Small intestine (tissue), 7 donors: ENCODE measurements around the gene GRAMD1B. TPM values are rescaled to one million over a fixed set of nuclear protein-coding genes. Genes with fewer than 3 reads are reported as not detected.

Experiments
- DNase-seq, 2 donors: peaks; one replicate each; pipeline versions ENCODE4 v3.0.0 to v3.0.0-alpha.2; 2013
- FAIRE-seq: peaks from 2 replicates; lab custom pipeline; 2012; peaks lifted over from hg19 to GRCh38; lab: Jason Lieb, UNC
- H3K27ac ChIP-seq, 3 donors: one replicate each; pipeline ENCODE4 v1.5.1; 2013; ENCODE audit warnings: low read length in 2 of 3, mild to moderate bottlenecking in 2 of 3, control low read depth in 1 of 3, inconsistent platforms in 1 of 3, low read depth in 1 of 3, moderate library complexity in 1 of 3
- H3K27me3 ChIP-seq, 3 donors: one replicate each; pipeline ENCODE4 v1.6.1; 2013; ENCODE audit warnings: low read length in 3 of 3, inconsistent platforms in 1 of 3; ENCODE audit not compliant: control insufficient read depth in 3 of 3, insufficient read depth in 3 of 3
- H3K36me3 ChIP-seq, 3 donors: one replicate each; pipeline ENCODE4 v1.6.1; 2013; ENCODE audit warnings: low read length in 3 of 3, inconsistent platforms in 1 of 3, low read depth in 1 of 3, mild to moderate bottlenecking in 1 of 3, moderate library complexity in 1 of 3; ENCODE audit not compliant: control insufficient read depth in 3 of 3, insufficient read depth in 2 of 3
- H3K4me1 ChIP-seq, 3 donors: one replicate each; pipeline ENCODE4 v1.6.1; 2013; ENCODE audit warnings: low read length in 2 of 3, inconsistent platforms in 1 of 3, low read depth in 1 of 3, mild to moderate bottlenecking in 1 of 3, moderate library complexity in 1 of 3; ENCODE audit not compliant: control insufficient read depth in 3 of 3, insufficient read depth in 2 of 3
- H3K4me3 ChIP-seq, 3 donors: one replicate each; pipeline ENCODE4 v1.5.1; 2013; ENCODE audit warnings: low read length in 3 of 3, control low read depth in 1 of 3, inconsistent platforms in 1 of 3, low read depth in 1 of 3, mild to moderate bottlenecking in 1 of 3, moderate library complexity in 1 of 3
- H3K9me3 ChIP-seq, 2 donors: one replicate each; pipeline ENCODE4 v1.6.1; 2013; ENCODE audit warnings: low read depth in 1 of 2, low read length in 1 of 2; ENCODE audit not compliant: control insufficient read depth in 2 of 2, insufficient read depth in 1 of 2
- WGBS, 3 donors: extraction: QIAGEN DNeasy Blood & Tissue Kit; methylation state at CpG; one replicate each; pipeline ENCODE4 v1.1.7; 2013; 5-methylcytosine and 5-hydroxymethylcytosine counted together
- polyA plus RNA-seq, 4 donors: library from polyadenylated mRNA; stranded (reverse) in 3 of 4; unstranded in 1 of 4; fragments of 200-250 nt in 3 of 4; fragments of 120-200 nt in 1 of 4; gene quantifications; one replicate each; pipeline versions ENCODE4 v1.2.1 to v1.2.3, GENCODE V29; 2013
- donor health status: healthy with polysubstance abuse.
- donor health status: control.
- donor health status: control.
- donor health status: Bipolar disorder and iron deficiency.
- donor health status: healthy.

The GRAMD1B gene
- polyA plus RNA-seq, 4 donors, result 37.8 to 75.6 (median 57.7) TPM

GRCh38 chr11:123597859-123598258, 167.8 kb downstream of the GRAMD1B start:
- H3K36me3 ChIP-seq, result peaks cover 5 to 69% (median 55%) of the 10 kb centered on the region in 3 donors
- H3K27me3 ChIP-seq, result no peaks in the 10 kb centered on the region
- FAIRE-seq (no peak), DNase-seq (no peak)
- no peaks in the 10 kb centered on the region for H3K9me3 ChIP-seq
- 95 to 97% (median 96%) methylated on average over 2 of the region's 2 CpGs for WGBS, 3 donors
- no peak overlapping the region for H3K4me3 ChIP-seq
- H3K27ac ChIP-seq, result no peak overlapping the region
- peaks cover 0 to 7% (median 0%) of the 10 kb centered on the region in 3 donors for H3K4me1 ChIP-seq

GRCh38 chr11:123601136-123601535, 171.1 kb downstream of the GRAMD1B start:
- Histone ChIP-seq H3K4me1 (no peaks in the 10 kb centered on the region), H3K9me3 (no peaks in the 10 kb centered on the region), H3K27me3 (no peaks in the 10 kb centered on the region), H3K36me3 (peaks cover 9 to 66% (median 58%) of the 10 kb centered on the region in 3 donors), H3K27ac (no peak overlapping the region), H3K4me3 (no peak overlapping the region)
- FAIRE-seq (no peak), DNase-seq (no peak)
- 87 to 94% (median 91%) methylated on average over 4 of the region's 4 CpGs for WGBS, 3 donors

GRCh38 chr11:123601743-123602142, 171.7 kb downstream of the GRAMD1B start:
- no peak overlapping the region for H3K4me3 ChIP-seq
- DNase-seq, result no peak
- no peak for FAIRE-seq
- no peaks in the 10 kb centered on the region for H3K9me3 ChIP-seq
- H3K4me1 ChIP-seq, result no peaks in the 10 kb centered on the region
- peaks cover 12 to 68% (median 62%) of the 10 kb centered on the region in 3 donors for H3K36me3 ChIP-seq
- H3K27ac ChIP-seq, result no peak overlapping the region
- 71 to 87% (median 77%) methylated on average over 4 of the region's 4 CpGs for WGBS, 3 donors
- H3K27me3 ChIP-seq, result no peaks in the 10 kb centered on the region

- no peaks in the 10 kb centered on the region for H3K9me3 ChIP-seq
- H3K27ac ChIP-seq, result no peak overlapping the region
- H3K4me1 ChIP-seq, result no peaks in the 10 kb centered on the region
- H3K27me3 ChIP-seq, result no peaks in the 10 kb centered on the region
- H3K4me3 ChIP-seq, result no peak overlapping the region
- peaks cover 12 to 79% (median 70%) of the 10 kb centered on the region in 3 donors for H3K36me3 ChIP-seq
- DNase-seq (no peak), FAIRE-seq (no peak)
- WGBS, 3 donors, result 71 to 85% (median 79%) methylated on average over 4 of the region's 4 CpGs
These were observed 173.6 kb downstream of the GRAMD1B start for GRCh38 chr11:123603666-123604065.

GRCh38 chr11:123607781-123608180, 177.7 kb downstream of the GRAMD1B start:
- Histone ChIP-seq H3K4me3 (no peak overlapping the region), H3K36me3 (peaks cover 12 to 81% (median 77%) of the 10 kb centered on the region in 3 donors)
- FAIRE-seq, result no peak

GRCh38 chr11:123608371-123608770, 178.3 kb downstream of the GRAMD1B start:
- Histone ChIP-seq H3K36me3 (peaks cover 12 to 82% (median 75%) of the 10 kb centered on the region in 3 donors), H3K27ac (no peak overlapping the region), H3K27me3 (no peaks in the 10 kb centered on the region), H3K9me3 (no peaks in the 10 kb centered on the region), H3K4me1 (no peaks in the 10 kb centered on the region), H3K4me3 (no peak overlapping the region)
- DNase-seq, result no peak
- WGBS, 3 donors, result 91 to 95% (median 92%) methylated on average over 9 of the region's 9 CpGs
- no peak for FAIRE-seq

More at GRCh38 chr11:123607781-123608180, 177.7 kb downstream of the GRAMD1B start:
- Histone ChIP-seq H3K27me3 (no peaks in the 10 kb centered on the region), H3K4me1 (no peaks in the 10 kb centered on the region), H3K9me3 (no peaks in the 10 kb centered on the region), H3K27ac (no peak overlapping the region)
- 83 to 100% (median 89%) methylated on average over 1 of the region's 1 CpG for WGBS, 3 donors
- DNase-seq, result no peak

- WGBS, 3 donors, result 91 to 98% (median 94%) methylated on average over 8 of the region's 8 CpGs
- no peaks in the 10 kb centered on the region for H3K9me3 ChIP-seq
- H3K4me3 ChIP-seq, result no peak overlapping the region
- no peaks in the 10 kb centered on the region for H3K4me1 ChIP-seq
- DNase-seq (no peak), FAIRE-seq (no peak)
- H3K27ac ChIP-seq, result no peak overlapping the region
- no peaks in the 10 kb centered on the region for H3K27me3 ChIP-seq
- H3K36me3 ChIP-seq, result peaks cover 12 to 84% (median 77%) of the 10 kb centered on the region in 3 donors
These were observed 178.9 kb downstream of the GRAMD1B start for GRCh38 chr11:123608945-123609344.

- H3K4me1 ChIP-seq, result no peaks in the 10 kb centered on the region
- H3K27me3 ChIP-seq, result no peaks in the 10 kb centered on the region
- WGBS, 3 donors, result 92 to 95% (median 94%) methylated on average over 4 of the region's 4 CpGs
- H3K9me3 ChIP-seq, result no peaks in the 10 kb centered on the region
- FAIRE-seq, result no peak
- H3K4me3 ChIP-seq, result no peak overlapping the region
- H3K36me3 ChIP-seq, result peaks cover 6 to 79% (median 74%) of the 10 kb centered on the region in 3 donors
- DNase-seq, result no peak
- H3K27ac ChIP-seq, result no peak overlapping the region
These were observed 181.6 kb downstream of the GRAMD1B start for GRCh38 chr11:123611698-123612097.
